Bronchial epithelial cell (primary cell): ENCODE results near the gene GLCE. TPM values are rescaled to one million over a fixed set of nuclear protein-coding genes. Genes with fewer than 3 reads are reported as not detected.

Experiments used
- DNase-seq: peaks from one replicate; pipeline ENCODE4 v3.0.0-alpha.2; 2010; ENCODE audit warnings: low read depth
- FAIRE-seq: peaks from 2 replicates; lab custom pipeline; 2011; peaks lifted over from hg19 to GRCh38; lab: Jason Lieb, UNC
- H3K27me3 ChIP-seq: 2 replicates; pipeline ENCODE4 v1.5.1; 2011; ENCODE audit warnings: low read length; ENCODE audit not compliant: control insufficient read depth, insufficient read depth
- H3K36me3 ChIP-seq: 2 replicates; pipeline ENCODE4 v1.5.1; 2011; ENCODE audit warnings: low read length; ENCODE audit not compliant: control insufficient read depth, insufficient read depth
- H3K4me3 ChIP-seq: 2 replicates; pipeline ENCODE4 v1.5.1; 2011; ENCODE audit warnings: mild to moderate bottlenecking, low read depth, low read length, control low read depth
- CTCF ChIP-seq: IDR thresholded peaks from 2 replicates; pipeline ENCODE4 v1.5.1; 2011; ENCODE audit warnings: mild to moderate bottlenecking, moderate library complexity, low read length, control low read depth, inconsistent platforms; ENCODE audit not compliant: insufficient read depth, severe bottlenecking
- total RNA-seq: library from RNA; depleted of rRNA; stranded (reverse); fragments of >200 nt; gene quantifications from 2 replicates; pipeline ENCODE4 v1.2.1, GENCODE V29; 2014

GLCE gene
- total RNA-seq, 1 donor from 2014 or later, result 46.3 TPM

DNA sequence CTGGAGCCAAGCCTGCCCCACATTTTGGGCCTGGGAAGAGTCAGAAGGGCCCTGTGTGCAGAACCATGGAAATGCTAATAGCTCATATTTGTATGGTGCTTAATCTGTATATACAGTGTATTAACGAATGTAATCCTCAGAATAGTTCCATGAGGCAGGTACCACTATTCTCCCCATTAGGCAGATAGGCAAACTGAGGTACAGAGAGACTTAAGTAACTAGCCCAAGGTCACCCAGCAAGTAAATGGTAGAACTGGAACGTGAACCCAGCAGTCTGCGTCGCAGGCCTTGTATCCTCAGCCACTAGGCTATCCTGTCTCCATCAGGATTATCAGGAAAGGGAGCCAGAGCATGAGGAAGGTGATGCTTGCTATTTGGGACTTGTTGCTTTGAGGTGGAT is 28.0 kb upstream of the GLCE start:
- Histone ChIP-seq H3K36me3 (no peaks in the 10 kb centered on the region), H3K4me3 (no peak overlapping the region), H3K27me3 (no peaks in the 10 kb centered on the region)
- DNase-seq (no peak), FAIRE-seq (no peak)
- no peak for TF ChIP-seq CTCF

DNA sequence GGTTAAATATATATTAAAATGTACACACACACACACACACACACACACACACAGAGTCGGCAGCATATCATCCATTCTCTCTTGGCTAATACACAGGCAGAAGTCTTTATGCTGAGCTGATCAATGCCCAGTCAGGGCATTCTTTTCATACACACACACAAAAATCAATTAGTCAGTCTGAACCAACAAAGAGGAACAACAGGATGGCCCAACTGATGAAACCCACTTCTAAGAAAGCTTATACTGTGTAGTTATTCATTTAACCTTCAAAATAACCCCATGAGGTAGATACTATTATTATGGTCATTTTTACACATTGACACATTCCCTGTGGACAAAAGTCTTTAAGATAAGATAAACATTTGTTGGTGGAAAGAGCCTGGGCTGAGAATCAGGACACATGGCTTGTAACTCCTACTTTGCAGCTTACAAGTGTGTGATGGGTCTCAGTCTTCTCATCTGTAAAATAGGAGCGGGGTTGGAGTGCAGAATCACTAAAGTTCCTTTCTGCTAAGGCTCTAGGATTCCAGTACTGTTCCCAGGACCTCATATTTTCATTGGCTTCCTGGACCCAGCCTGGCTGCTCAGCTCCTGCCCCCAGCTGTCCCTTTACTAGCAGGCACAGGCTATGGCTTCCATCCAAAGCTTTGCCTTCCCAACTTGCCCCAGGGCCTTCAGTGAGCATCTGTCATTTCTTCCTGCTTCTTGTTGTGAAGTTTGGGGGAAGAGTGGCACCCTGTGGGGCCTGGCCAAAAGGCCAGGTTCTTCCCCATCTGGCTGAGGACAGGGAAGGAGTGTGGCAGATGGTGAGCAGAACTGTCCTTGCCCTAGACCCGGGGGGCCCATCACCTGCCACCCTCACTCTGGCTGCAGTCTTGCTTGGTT is 27.2 kb upstream of the GLCE start:
- Histone ChIP-seq H3K27me3 (peaks cover under 1% of the 10 kb centered on the region), H3K4me3 (no peak overlapping the region), H3K36me3 (no peaks in the 10 kb centered on the region)
- TF ChIP-seq CTCF, result no peak
- FAIRE-seq (no peak), DNase-seq (peak; percentile 10)

DNA sequence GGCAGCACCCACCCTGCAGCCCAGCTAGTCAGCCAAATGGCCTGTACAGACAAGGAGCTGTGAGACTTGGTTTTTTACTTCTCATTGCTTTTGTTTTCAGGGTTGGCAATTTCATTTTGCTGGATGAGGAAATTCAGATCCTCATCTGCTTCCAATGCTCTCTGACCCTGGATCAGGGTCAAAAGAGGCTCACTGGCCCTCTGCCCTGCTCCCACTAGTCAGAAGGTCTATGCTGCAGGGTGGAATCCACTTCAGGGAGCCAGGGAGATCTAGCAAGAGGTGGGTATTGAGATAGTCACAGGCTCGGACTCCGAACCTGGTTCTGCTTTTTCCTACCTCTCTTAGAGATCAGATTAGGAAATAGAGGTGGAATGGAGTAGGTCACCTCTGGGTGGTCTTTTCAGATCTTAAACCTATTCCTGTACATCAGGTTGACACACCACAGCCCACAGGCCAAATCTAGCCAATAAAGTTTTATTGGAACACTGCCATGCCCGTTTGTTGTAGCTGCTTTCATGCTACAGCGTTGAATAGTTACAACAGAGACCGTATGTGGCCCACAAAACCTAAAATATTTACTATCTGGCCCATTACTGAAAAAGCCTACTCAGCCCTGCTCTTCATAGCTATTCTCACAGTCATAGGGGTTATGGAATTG is 26.4 kb upstream of the GLCE start:
- Histone ChIP-seq H3K27me3 (peaks cover 3% of the 10 kb centered on the region), H3K36me3 (no peaks in the 10 kb centered on the region), H3K4me3 (no peak overlapping the region)
- TF ChIP-seq CTCF, result no peak
- FAIRE-seq, result no peak
- no peak for DNase-seq

- Histone ChIP-seq H3K4me3 (no peak overlapping the region), H3K36me3 (no peaks in the 10 kb centered on the region), H3K27me3 (peaks cover 4% of the 10 kb centered on the region)
- FAIRE-seq, result no peak
- TF ChIP-seq CTCF, result no peak
- no peak for DNase-seq
These were observed 25.6 kb upstream of the GLCE start for GRCh38 chr15:69134791-69135190.

DNA sequence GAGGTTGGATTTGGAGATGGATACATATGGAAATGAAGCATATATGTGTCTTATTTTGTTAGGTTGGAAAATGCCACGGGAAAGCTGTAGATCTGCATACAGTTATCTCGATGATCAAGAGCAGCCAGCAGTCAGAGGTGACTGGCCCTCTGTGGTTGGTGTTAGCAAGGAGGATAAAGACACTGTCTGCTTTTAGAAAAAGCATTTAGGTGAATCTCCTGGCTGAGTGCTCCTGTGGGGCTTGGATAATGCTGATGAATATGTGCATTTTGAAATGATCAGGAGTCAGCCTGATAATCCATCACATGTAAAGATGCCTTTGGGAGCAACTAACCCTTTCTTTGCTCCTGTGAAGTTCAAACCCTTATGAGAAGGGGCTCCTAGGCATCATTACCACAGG is 24.9 kb upstream of the GLCE start:
- peaks cover 4% of the 10 kb centered on the region for H3K27me3 ChIP-seq
- DNase-seq (no peak), FAIRE-seq (no peak)
- no peak overlapping the region for H3K4me3 ChIP-seq
- no peaks in the 10 kb centered on the region for H3K36me3 ChIP-seq
- TF ChIP-seq CTCF, result no peak
